Panc1 (cell line): Measurements from ENCODE around the gene USP10. TPM values are rescaled to one million over a fixed set of nuclear protein-coding genes. Genes with fewer than 3 reads are reported as not detected.

Experiments used
- ATAC-seq: fragments of 200-7000 bp; cut with Tn5 transposase; 2 replicates; pipeline ENCODE4 v1.9.1; 2020; ENCODE audit warnings: mild to moderate bottlenecking, moderate library complexity
- BruUV-seq: library from RNA; stranded (reverse); fragments of 400-500 nt; replicated peaks from 2 replicates; lab custom pipeline; 2021; lab: Mats Ljungman, UMichigan
- CTCF ChIA-PET: fragments of 300-600 bp; sonication (Branson Sonifier 250); formaldehyde crosslinking; loops from one replicate; lab custom pipeline; 2022; ENCODE audit warnings: antibody characterized with exemption; lab: Charles Lee
- POLR2A ChIA-PET: fragments of 300-600 bp; sonication (Branson Sonifier 250); formaldehyde crosslinking; loops from one replicate; lab custom pipeline; 2022; ENCODE audit warnings: antibody characterized with exemption; lab: Charles Lee
- DNase-seq: peaks from one replicate; pipeline ENCODE4 v3.0.0-alpha.2; 2010; ENCODE audit warnings: low read depth, low spot score
- H3K27ac ChIP-seq: 2 replicates; pipeline ENCODE4 v1.5.1; 2011; ENCODE audit warnings: mild to moderate bottlenecking, low read length, inconsistent platforms
- H3K27me3 ChIP-seq: fragments of 200-500 bp; sonication (Bioruptor generic); 2 replicates; pipeline ENCODE4 v1.6.0; 2014; ENCODE audit warnings: low read length, inconsistent platforms; ENCODE audit not compliant: control insufficient read depth, insufficient read depth
- H3K36me3 ChIP-seq: fragments of 200-500 bp; sonication (Bioruptor generic); 2 replicates; pipeline ENCODE4 v1.5.1; 2014; ENCODE audit warnings: inconsistent platforms, mild to moderate bottlenecking, low read length, moderate library complexity; ENCODE audit not compliant: control insufficient read depth, insufficient read depth
- H3K4me1 ChIP-seq: 2 replicates; pipeline ENCODE4 v1.5.1; 2011; ENCODE audit warnings: inconsistent platforms, mild to moderate bottlenecking, low read length, moderate library complexity; ENCODE audit not compliant: control insufficient read depth, insufficient read depth
- H3K4me3 ChIP-seq, 2 experiments: 2 replicates each; pipeline ENCODE4 v1.5.1; 2011 to 2012; ENCODE audit warnings: low read depth in 2 of 2, low read length in 2 of 2, mild to moderate bottlenecking in 2 of 2, inconsistent platforms in 1 of 2, moderate library complexity in 1 of 2
- H3K9me3 ChIP-seq: fragments of 200-500 bp; sonication (Bioruptor generic); 2 replicates; pipeline ENCODE4 v1.5.1; 2014; ENCODE audit warnings: low read depth, mild to moderate bottlenecking, inconsistent platforms, low read length, moderate library complexity; ENCODE audit not compliant: control insufficient read depth, insufficient read depth
- CTCF ChIP-seq: fragments of 450-650 bp; IDR thresholded peaks from 2 replicates; pipeline ENCODE4 v1.5.1; 2017; ENCODE audit warnings: mild to moderate bottlenecking
- POLR2AphosphoS5 ChIP-seq: IDR thresholded peaks from 2 replicates; pipeline ENCODE4 v1.6.1; 2012; ENCODE audit warnings: mild to moderate bottlenecking, low read depth, low read length, moderate library complexity
- REST ChIP-seq, 2 experiments: IDR thresholded peaks; 2 replicates each; pipeline ENCODE4 v1.6.1; 2011 to 2012; ENCODE audit warnings: low read depth in 2 of 2, control low read depth in 1 of 2, low read length in 1 of 2, mild to moderate bottlenecking in 1 of 2, moderate library complexity in 1 of 2; ENCODE audit not compliant: insufficient read depth in 1 of 2
- SIN3A ChIP-seq: IDR thresholded peaks from 2 replicates; pipeline ENCODE4 v1.6.1; 2012; ENCODE audit warnings: low read depth, mild to moderate bottlenecking, low read length, moderate library complexity, borderline replicate concordance; ENCODE audit not compliant: insufficient read depth
- TCF7L2 ChIP-seq: IDR thresholded peaks from 2 replicates; pipeline ENCODE4 v1.6.1; 2011; ENCODE audit warnings: mild to moderate bottlenecking, low read depth, low read length, inconsistent platforms
- in situ Hi-C: cut with HindIII; loops from 2 replicates; pipeline ENCODE4 v1.10.0; 2016; ENCODE audit warnings: low sequenced_read_pairs, low pct_unique_long_range_greater_than_20kb
- intact Hi-C: fragments of 100-400 bp; cut with micrococcal nuclease; formaldehyde crosslinking; loops from one replicate; pipeline ENCODE4 v1.10.0; 2022; ENCODE audit not compliant: unreplicated experiment
- total RNA-seq: library from RNA; stranded (reverse); gene quantifications from one replicate; pipeline ENCODE4 v1.2.1, GENCODE V29; 2021; ENCODE audit not compliant: unreplicated experiment

The USP10 gene
- total RNA-seq, 1 experiment from 2014 or later: 77.4 TPM

GRCh38 chr16:84775262-84775810 is 75.5 kb downstream of the USP10 start:
- Histone ChIP-seq H3K36me3 (peaks cover 4% of the 10 kb centered on the region; the same call in 1 of the 2 replicates), H3K4me3 (no peak overlapping the region), H3K4me1 (no peaks in the 10 kb centered on the region), H3K27me3 (no peaks in the 10 kb centered on the region), H3K9me3 (no peaks in the 10 kb centered on the region), H3K27ac (no peak overlapping the region)
- no peak for ATAC-seq
- CTCF ChIA-PET: no interaction called here
- in situ Hi-C loops: no loop called here
- POLR2A ChIA-PET: no interaction called here
- DNase-seq: no peak
- BruUV-seq: no TSS peak
- TF ChIP-seq TCF7L2: no peak
- TF ChIP-seq REST (IDR thresholded peaks at IDR 0.05; ENCODE audit: insufficient read depth in 1 of 2, low read depth in 2 of 2, low read length in 1 of 2): no peak
- no peak for TF ChIP-seq SIN3A
- intact Hi-C loops: no loop called here

- Histone ChIP-seq H3K27ac (no peak overlapping the region), H3K9me3 (no peaks in the 10 kb centered on the region), H3K27me3 (no peaks in the 10 kb centered on the region), H3K4me1 (no peaks in the 10 kb centered on the region), H3K36me3 (peaks cover 4% of the 10 kb centered on the region; the same call in 1 of the 2 replicates), H3K4me3 (no peak overlapping the region)
- BruUV-seq: no TSS peak
- intact Hi-C loops (no loop called here), in situ Hi-C loops (no loop called here)
- no peak for DNase-seq
- ATAC-seq: no peak
- no peak for TF ChIP-seq TCF7L2
- no peak for TF ChIP-seq SIN3A
- no peak for TF ChIP-seq POLR2AphosphoS5
- TF ChIP-seq REST (IDR thresholded peaks at IDR 0.05; ENCODE audit: insufficient read depth in 1 of 2, low read depth in 2 of 2, low read length in 1 of 2): no peak
- TF ChIP-seq CTCF: no peak
- POLR2A ChIA-PET: interaction anchor here (0.6 kb wide), 1 partner anchor 19 kb away, joined by 4 read pairs; no protein-coding TSS in a partner anchor
- CTCF ChIA-PET: no interaction called here
Observed at GRCh38 chr16:84777435-84777834, 77.6 kb downstream of the USP10 start.
